Measurements from ENCODE around the gene SETDB2. TPM values are rescaled to one million over a fixed set of nuclear protein-coding genes. Genes with fewer than 3 reads are reported as not detected.
"Not testable (repeated sequence)": the region's sequence is repeated elsewhere in the genome, so short reads cannot be mapped to it uniquely, and the experiment has no call there.

Gene SETDB2
- total RNA-seq, 1 experiment from 2014 or later, result 14.9 TPM

DNA sequence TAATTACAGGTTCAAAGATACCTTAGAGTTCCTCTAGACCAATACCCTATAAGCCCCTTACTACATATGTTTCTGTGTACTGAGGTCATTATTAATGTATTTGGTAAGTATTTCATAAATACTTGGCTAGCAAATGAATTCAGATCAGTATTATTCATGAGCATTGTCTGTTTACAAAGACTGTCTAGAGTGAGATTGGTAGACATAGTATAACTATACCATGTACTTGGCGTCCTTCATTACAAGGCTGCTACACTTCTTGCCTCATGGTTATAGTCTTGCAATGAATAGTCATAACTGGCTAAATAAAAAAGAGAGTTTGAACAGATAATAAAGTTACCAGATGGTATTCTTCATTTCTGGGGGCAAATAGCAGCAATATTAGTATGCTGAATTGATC, 12.1 kb downstream of the SETDB2 start:
- in situ Hi-C loops (cut with HindIII; ENCODE audit: low sequenced_read_pairs), result no loop called here
- no peak for DNase-seq (ENCODE audit: low spot score)

DNA sequence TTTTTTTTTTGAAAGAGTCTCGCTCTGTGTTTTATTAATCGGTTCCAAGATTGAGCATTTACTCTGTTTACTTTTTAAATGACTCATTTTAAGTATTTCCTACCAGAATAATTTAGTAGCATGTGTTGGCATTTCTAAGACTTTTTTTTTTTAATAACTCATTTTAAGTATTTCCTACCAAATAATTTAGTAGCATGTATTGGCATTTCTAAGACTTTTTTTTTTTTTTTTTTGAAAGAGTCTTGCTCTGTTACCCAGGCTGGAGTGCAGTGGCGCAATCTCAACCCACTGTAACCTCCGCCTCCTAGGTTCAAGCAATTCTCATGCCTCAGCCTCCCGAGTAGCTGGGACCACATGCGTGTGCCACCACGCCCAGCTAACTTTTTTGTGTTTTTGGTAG, 13.1 kb downstream of the SETDB2 start:
- in situ Hi-C loops (cut with HindIII; ENCODE audit: low sequenced_read_pairs), result no loop called here
- no peak for DNase-seq (ENCODE audit: low spot score)

DNA sequence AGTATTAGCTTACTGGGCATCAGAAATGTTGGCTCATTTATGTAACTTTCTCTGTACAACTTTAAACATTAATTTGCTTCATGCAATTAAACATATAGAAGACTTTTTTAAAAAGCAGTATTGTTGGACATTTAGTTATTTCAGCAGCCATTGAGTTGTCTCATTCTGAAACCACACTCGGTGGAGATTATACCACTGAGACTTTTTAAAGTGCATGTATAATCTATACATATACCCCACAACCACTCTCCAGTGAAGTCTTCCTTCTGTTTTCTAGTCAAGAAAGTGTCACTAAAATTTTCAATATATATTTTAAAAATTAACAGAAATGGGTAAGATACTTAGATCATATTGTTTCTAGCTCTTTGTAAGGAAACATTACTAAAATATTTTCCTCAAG, 15.5 kb downstream of the SETDB2 start:
- in situ Hi-C loops (cut with HindIII; ENCODE audit: low sequenced_read_pairs), result no loop called here

DNA sequence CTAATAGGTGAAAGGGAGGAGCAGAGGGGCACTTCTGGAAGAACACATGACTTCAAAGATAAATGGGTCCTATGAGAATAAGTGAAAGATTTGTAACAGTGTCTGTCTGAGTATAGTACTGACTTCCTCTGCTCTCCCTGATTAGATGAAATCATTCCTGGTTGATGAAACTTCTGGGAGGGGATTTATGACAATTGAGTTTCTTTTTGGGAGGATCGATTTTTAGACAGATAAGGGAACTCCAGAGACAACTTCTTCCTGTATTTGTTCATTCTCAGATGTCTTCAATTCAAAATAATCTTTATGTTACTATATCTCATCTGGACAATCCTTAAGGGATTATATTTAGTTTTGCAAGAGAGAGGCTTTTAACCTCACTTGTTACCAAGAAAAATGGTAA, 20.0 kb downstream of the SETDB2 start:
- in situ Hi-C loops (cut with HindIII; ENCODE audit: low sequenced_read_pairs), result no loop called here
- no peak for DNase-seq (ENCODE audit: low spot score)

More for the DNA sequence above, 15.5 kb downstream of the SETDB2 start:
- DNase-seq (ENCODE audit: low spot score), result no peak

DNA sequence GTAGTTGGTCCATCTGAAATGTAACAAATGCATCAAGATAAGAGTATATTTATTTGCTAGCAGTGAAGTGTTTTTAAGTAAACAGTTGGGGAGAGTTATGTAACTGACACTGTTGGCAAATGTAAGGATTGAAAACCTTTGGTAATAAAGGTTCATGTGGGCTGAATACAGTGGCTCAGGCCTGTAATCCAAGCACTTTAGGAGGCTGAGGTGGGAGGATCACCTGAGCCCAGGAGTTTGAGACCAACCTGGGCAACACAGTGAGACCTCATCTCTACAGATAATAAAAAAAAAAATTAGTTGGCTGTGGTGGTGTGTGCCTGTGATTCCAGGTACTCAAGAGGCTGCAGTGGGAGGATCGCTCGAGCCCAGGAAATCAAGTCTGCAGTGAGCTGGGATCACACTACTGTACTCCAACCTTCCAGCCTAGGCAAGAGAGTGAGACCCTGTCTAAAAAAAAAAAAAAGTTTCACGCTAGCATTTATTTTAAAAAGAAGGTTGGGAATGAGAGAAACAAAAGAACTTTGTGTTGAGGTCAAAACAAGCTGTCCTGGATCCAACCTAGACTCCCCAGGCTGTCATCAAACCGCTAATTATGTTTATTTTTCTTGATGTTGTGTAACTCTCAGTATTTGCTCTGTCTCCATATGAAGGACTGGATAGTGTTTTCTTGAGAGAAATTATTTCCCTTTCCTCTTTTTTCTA, 20.7 kb downstream of the SETDB2 start:
- in situ Hi-C loops (cut with HindIII; ENCODE audit: low sequenced_read_pairs), result no loop called here

DNA sequence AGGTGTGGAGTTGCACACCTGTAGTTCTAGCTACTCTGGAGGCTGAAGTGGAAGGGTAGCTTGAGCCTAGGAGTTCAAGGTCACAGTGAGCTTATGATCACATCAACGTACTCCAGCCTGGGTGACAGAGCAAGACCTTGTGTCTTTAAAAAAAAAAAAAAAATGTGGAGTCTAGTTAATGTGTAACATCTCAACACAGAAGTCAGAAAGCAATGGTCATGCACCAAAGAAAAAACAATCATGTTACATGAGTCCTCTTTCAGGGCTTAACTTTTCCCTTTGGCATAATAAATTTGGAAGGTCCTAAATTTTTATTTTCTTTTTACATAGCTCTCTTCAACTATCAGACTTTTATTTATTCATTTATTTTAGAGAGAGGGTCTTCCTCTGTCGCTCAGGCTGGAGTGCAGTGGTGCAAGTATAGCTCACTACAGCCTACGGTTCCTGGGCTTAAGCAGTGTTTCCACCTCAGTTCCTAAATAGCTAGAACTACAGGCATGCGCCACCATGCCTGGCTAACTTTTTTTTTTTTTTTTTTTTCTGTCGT, 22.3 kb downstream of the SETDB2 start:
- in situ Hi-C loops (cut with HindIII; ENCODE audit: low sequenced_read_pairs), result no loop called here
- DNase-seq (ENCODE audit: low spot score), result no peak

More for the DNA sequence above, 20.7 kb downstream of the SETDB2 start:
- no peak for DNase-seq (ENCODE audit: low spot score)

DNA sequence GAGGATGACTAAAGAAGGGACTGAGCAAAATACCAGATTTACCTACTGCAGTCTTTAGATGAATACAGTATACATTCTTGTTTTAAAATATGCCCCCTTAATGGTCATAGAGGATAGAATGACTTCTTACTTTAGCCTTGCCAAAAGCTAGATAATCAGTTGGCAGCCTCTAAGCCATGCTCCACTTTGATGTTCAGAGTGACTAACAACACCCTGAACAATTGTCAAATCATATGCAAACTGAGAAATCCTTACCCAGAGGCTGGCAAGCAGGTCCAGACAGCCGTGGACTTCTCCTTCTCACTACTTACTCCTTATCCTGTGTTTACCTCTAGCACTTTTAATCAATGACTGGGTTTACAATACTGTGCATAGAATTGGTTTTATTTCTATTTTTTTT, 28.1 kb downstream of the SETDB2 start:
- in situ Hi-C loops (cut with HindIII; ENCODE audit: low sequenced_read_pairs), result no loop called here
- no peak for DNase-seq (ENCODE audit: low spot score)

GRCh38 chr13:49476529-49476928, 32.5 kb downstream of the SETDB2 start:
- DNase-seq (ENCODE audit: low spot score), result no peak
- in situ Hi-C loops (cut with HindIII; ENCODE audit: low sequenced_read_pairs), result no loop called here

- no peak for DNase-seq (ENCODE audit: low spot score)
- in situ Hi-C loops (cut with HindIII; ENCODE audit: low sequenced_read_pairs), result no loop called here
These were observed 37.7 kb downstream of the SETDB2 start for GRCh38 chr13:49481788-49482187.

DNA sequence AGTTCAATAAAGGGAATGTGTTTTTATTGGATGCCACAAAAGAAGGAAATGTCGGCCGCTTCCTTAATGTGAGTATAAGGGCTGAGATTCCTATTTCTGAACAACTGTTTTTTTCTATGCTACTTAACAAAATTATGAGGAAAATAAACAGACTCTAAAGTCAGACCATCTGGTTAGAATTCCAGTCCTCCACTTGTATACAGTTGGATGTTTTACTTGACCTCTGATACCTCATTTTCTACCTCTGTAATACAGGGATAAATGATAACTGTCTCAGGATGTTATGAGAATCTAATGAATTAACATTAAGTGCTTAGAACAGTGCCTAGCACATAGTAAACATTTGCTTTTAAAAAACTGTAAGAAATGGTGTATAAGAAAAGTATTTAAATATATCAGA, 44.5 kb downstream of the SETDB2 start:
- in situ Hi-C loops (cut with HindIII; ENCODE audit: low sequenced_read_pairs), result no loop called here
- no peak for DNase-seq (ENCODE audit: low spot score)

- DNase-seq (ENCODE audit: low spot score), result no peak
- in situ Hi-C loops (cut with HindIII; ENCODE audit: low sequenced_read_pairs), result no loop called here
These were observed 50.6 kb downstream of the SETDB2 start for GRCh38 chr13:49494645-49495044.

DNA sequence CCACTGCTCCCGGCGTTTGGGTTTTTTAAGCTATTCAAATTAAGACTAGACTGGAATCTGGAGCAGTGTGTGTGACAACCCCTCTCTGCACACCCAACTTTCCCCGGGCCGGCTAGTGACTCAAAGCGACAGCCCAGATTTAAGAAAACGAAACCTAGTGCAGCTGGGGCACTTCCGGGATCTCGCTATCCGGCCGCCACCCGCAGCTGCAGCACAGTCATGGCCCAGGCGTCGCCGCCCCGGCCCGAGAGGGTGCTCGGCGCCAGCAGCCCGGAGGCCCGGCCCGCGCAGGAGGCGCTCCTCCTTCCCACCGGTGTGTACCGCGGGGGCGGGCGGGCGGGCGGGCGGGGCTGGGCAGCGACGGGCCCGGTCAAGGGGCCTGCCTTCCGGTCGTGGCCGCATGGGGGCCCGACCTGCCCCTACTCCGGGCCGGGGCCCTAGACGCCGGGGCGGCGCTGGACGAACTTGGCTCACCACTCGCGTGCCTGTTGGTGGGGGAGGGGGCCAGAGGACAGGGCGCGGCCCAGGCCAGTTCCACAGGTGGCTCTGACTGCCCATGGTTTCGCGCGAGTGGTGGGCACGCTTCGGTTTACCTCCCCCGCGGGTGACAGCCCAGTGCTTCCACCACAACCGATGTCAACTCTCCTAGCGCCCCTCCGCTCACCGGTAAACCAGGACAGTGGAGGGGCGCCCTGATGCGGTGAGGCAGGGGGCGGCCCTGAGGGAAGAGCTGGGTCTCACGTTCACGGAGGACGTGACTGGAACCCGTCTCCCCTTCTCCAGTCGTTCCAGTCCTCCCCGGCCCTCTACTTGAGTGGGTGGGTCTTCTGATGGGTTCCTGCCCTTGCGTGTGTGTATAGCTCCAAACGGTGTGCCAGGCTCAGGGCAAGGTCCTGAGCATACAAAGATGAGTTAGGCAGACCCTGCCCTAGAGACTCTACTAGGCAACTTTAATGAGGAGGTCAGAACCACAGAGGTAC, 52.0 kb downstream of the SETDB2 start, which contains the start of gene PHF11:
TSS of gene PHF11 (plus strand) at position 171 of the 980 bp plus-strand sequence. CDS start at position 220, 49 bp downstream.
- in situ Hi-C loops (cut with HindIII; ENCODE audit: low sequenced_read_pairs), result no loop called here
- DNase-seq (ENCODE audit: low spot score), result peak; percentile 51

DNA sequence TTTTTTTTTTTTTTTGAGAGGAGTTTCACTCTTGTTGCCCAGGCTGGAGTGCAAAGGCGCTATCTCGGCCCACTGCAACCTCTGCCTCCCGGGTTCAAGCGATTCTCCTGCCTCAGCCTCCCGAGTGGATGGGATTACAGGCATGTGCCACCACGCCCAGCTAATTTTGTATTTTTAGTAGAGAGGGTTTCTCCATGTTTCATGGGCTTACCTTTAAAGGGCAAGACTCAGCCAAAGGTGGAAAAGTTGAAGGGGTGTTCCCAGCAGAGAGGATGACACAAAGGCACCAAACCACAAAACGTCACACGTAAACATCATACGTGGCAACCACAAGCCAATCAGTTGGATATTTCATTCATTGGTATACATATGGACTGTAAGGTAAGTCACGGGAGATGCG, 52.8 kb downstream of the SETDB2 start:
- DNase-seq (ENCODE audit: low spot score); in situ Hi-C loops (cut with HindIII; ENCODE audit: low sequenced_read_pairs): not testable (repeated sequence)

- in situ Hi-C loops (cut with HindIII; ENCODE audit: low sequenced_read_pairs), result no loop called here
- DNase-seq (ENCODE audit: low spot score), result peak; percentile 24
These were observed 53.2 kb downstream of the SETDB2 start for GRCh38 chr13:49497272-49497671.

GRCh38 chr13:49498206-49498605, 54.1 kb downstream of the SETDB2 start:
- in situ Hi-C loops (cut with HindIII; ENCODE audit: low sequenced_read_pairs), result no loop called here
- DNase-seq (ENCODE audit: low spot score), result no peak

GRCh38 chr13:49499889-49500660, 56.0 kb downstream of the SETDB2 start:
- in situ Hi-C loops (cut with HindIII; ENCODE audit: low sequenced_read_pairs), result no loop called here
- no peak for DNase-seq (ENCODE audit: low spot score)

DNA sequence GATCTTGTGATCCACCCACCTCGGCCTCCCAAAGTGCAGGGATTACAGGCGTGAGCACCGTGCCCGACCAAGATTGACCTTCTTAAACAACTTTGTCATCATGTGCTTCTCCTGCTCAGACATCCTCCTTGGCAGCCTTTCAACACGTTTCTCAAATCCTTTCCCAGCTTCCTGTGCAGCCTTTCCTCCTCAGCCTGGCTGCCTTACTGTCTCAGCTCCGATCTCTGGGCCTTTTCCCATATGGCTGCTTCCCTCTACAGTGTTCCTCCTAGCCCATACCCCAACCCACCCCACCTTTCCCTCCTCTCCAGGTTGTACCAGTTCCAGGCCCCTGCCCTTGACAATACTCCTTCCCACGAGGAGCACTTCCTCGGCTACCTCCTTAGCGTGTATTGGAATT, 58.9 kb downstream of the SETDB2 start:
- in situ Hi-C loops (cut with HindIII; ENCODE audit: low sequenced_read_pairs), result no loop called here

DNA sequence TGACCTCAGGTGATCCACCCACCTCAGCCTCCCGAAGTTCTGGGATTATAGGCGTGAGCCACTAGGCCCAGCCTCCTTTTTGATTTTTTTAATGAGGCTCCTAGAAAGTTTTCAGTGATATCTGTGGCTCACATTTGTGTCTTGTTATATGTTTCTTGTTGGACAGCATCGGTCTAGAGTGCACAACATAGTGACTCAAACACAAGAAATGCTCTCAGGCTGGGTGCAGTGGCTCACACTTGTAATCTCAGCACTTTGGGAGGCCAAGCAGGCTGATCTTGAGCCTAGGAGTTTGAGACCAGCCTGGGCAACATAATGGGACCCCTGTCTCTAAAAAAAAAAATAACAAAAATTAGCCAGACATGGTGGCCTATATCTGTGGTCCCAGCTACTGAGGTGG, 59.9 kb downstream of the SETDB2 start:
- in situ Hi-C loops (cut with HindIII; ENCODE audit: low sequenced_read_pairs), result no loop called here
- DNase-seq (ENCODE audit: low spot score), result no peak

More for the DNA sequence above, 58.9 kb downstream of the SETDB2 start:
- no peak for DNase-seq (ENCODE audit: low spot score)

DNA sequence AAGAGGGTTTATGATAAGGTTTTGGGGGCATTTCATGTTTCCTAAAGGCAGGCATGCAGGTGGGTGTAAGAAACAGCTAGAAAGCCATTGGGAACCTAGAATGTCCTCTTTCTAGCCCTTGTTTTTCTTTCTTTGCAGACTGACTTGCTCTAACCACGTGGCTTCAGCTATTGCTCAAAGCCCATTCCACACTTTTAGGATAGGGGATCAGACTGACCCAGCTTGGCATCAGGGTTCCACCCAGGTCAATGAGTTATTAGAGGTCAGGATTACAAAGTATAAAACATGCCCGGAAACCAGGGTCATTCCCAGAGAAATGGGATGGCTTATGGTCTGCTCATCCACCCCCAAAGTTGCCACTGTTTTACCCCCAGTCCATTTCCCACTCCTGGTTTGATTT, 68.5 kb downstream of the SETDB2 start:
- in situ Hi-C loops (cut with HindIII; ENCODE audit: low sequenced_read_pairs), result no loop called here
- DNase-seq (ENCODE audit: low spot score), result no peak
